K562 (cell line): ENCODE measurements around the gene MEGF10. TPM values are rescaled to one million over a fixed set of nuclear protein-coding genes. Genes with fewer than 3 reads are reported as not detected.

Source experiments
- ATAC-seq: fragments of 200-7000 bp; cut with Tn5 transposase; 3 replicates; pipeline ENCODE4 v1.9.1; 2020; ENCODE audit warnings: moderate library complexity
- BruUV-seq: library from RNA; stranded (reverse); fragments of 400-500 nt; replicated peaks from 2 replicates; lab custom pipeline; 2021; lab: Mats Ljungman, UMichigan
- CTCF ChIA-PET: fragments of 300-600 bp; formaldehyde crosslinking; extraction: SDS; loops from one replicate; lab custom pipeline; 2021; ENCODE audit warnings: low intra/inter-chr PET ratio; lab: Yijun Ruan, JAX
- POLR2A ChIA-PET: fragments of 300-600, 350-650 bp; sonication (Branson Sonifier 250); formaldehyde crosslinking; extraction: SDS; loops from one replicate; lab custom pipeline; 2021; ENCODE audit warnings: antibody characterized with exemption, inconsistent platforms; lab: Yijun Ruan, JAX
- DNase-seq, 4 experiments: peaks; one replicate each; pipeline versions ENCODE4 v3.0.0 to v3.0.0-alpha.2; 2011 to 2018; ENCODE audit warnings: low spot score in 3 of 4, mixed read lengths in 3 of 4; ENCODE audit errors: extremely low read depth in 1 of 4
- FAIRE-seq: peaks from 2 replicates; lab custom pipeline; 2011; peaks lifted over from hg19 to GRCh38; lab: Jason Lieb, UNC
- H2AFZ ChIP-seq: 2 replicates; pipeline ENCODE4 v1.6.0; 2011; ENCODE audit warnings: low read depth, low read length, control low read depth, inconsistent platforms
- H3K27ac ChIP-seq: fragments of 200-600 bp; 3 replicates; pipeline ENCODE4 v1.8.0; 2011; ENCODE audit warnings: low read depth, mild to moderate bottlenecking, control low read depth, inconsistent platforms, low read length, moderate library complexity, mixed read lengths; ENCODE audit errors: extremely low read depth
- H3K27me3 ChIP-seq, 2 experiments: fragments of 300-600 bp in 1 of 2; 2 replicates in 1 of 2; 3 replicates in 1 of 2; pipeline versions ENCODE4 v1.6.0 to v1.8.0; 2011; ENCODE audit warnings: inconsistent platforms in 2 of 2, low read length in 2 of 2, mild to moderate bottlenecking in 1 of 2, mixed read lengths in 1 of 2, moderate library complexity in 1 of 2; ENCODE audit not compliant: control insufficient read depth in 2 of 2, insufficient read depth in 2 of 2
- H3K36me3 ChIP-seq: fragments of 300-600 bp; 3 replicates; pipeline ENCODE4 v1.8.0; 2011; ENCODE audit warnings: mild to moderate bottlenecking, low read length, inconsistent platforms; ENCODE audit not compliant: control insufficient read depth, insufficient read depth
- H3K4me1 ChIP-seq, 2 experiments: fragments of 200-600 bp in 1 of 2; replicated peaks in 1 of 2; 2 replicates in 1 of 2; 3 replicates in 1 of 2; pipeline versions ENCODE4 v1.5.1 to v1.8.0; 2011; ENCODE audit warnings: inconsistent platforms in 2 of 2, low read length in 2 of 2, mild to moderate bottlenecking in 1 of 2, mixed read lengths in 1 of 2, moderate library complexity in 1 of 2; ENCODE audit not compliant: control insufficient read depth in 2 of 2, insufficient read depth in 2 of 2
- H3K4me2 ChIP-seq: 2 replicates; pipeline ENCODE4 v1.6.1; 2011; ENCODE audit warnings: low read length, control low read depth, inconsistent platforms, mixed read lengths; ENCODE audit not compliant: insufficient read depth
- H3K4me3 ChIP-seq: fragments of 200-600 bp; sonication (generic), shearing (Covaris generic); 2 replicates; pipeline ENCODE4 v1.5.1; 2016; ENCODE audit warnings: control low read depth, inconsistent platforms
- H3K79me2 ChIP-seq: fragments of 200-600 bp; 3 replicates; pipeline ENCODE4 v1.8.0; 2011; ENCODE audit warnings: low read length, inconsistent platforms; ENCODE audit not compliant: control insufficient read depth, insufficient read depth
- H3K9ac ChIP-seq, 2 experiments: 2 replicates each; pipeline versions ENCODE4 v1.6.0 to v1.6.1; 2011; ENCODE audit warnings: low read depth in 2 of 2, low read length in 2 of 2, control low read depth in 1 of 2, inconsistent platforms in 1 of 2, mild to moderate bottlenecking in 1 of 2, mixed read lengths in 1 of 2; ENCODE audit not compliant: insufficient read depth in 1 of 2
- H3K9me1 ChIP-seq: one replicate; pipeline ENCODE4 v1.6.0; 2011; ENCODE audit warnings: inconsistent platforms, mild to moderate bottlenecking, low read length, moderate library complexity; ENCODE audit not compliant: control insufficient read depth, insufficient read depth
- H3K9me3 ChIP-seq: replicated peaks from 2 replicates; pipeline ENCODE4 v1.5.1; 2011; ENCODE audit warnings: low read depth, low read length, inconsistent platforms; ENCODE audit not compliant: control insufficient read depth, insufficient read depth
- H4K20me1 ChIP-seq: replicated peaks from 2 replicates; pipeline ENCODE4 v1.6.1; 2011; ENCODE audit warnings: low read length, inconsistent platforms, mixed read lengths; ENCODE audit not compliant: control insufficient read depth, insufficient read depth
- E2F3 ChIP-seq: fragments of 250-450 bp; sonication (Bioruptor Pico); IDR thresholded peaks from 2 replicates; pipeline ENCODE4 v1.4.0; 2020; ENCODE audit warnings: mild to moderate bottlenecking
- HCFC1 ChIP-seq: IDR thresholded peaks from 2 replicates; pipeline ENCODE4 v1.6.1; 2012; ENCODE audit warnings: low read depth, low read length, improper control_type of control experiment
- JUNB ChIP-seq: fragments of 450-650 bp; formaldehyde crosslinking; conservative IDR thresholded peaks from 2 replicates; pipeline ENCODE4 v1.4.0; 2020; ENCODE audit warnings: mild to moderate bottlenecking
- KLF1 ChIP-seq: fragments of 450-650 bp; IDR thresholded peaks from 2 replicates; pipeline ENCODE4 v1.6.1; 2016; ENCODE audit warnings: missing genetic modification characterization, missing compliant biosample characterization
- NFE2L1 ChIP-seq: fragments of 450-650 bp; IDR thresholded peaks from 2 replicates; pipeline ENCODE4 v1.6.1; 2016; ENCODE audit warnings: missing genetic modification characterization, low read depth, mild to moderate bottlenecking, missing compliant biosample characterization, moderate library complexity, borderline replicate concordance
- ZNF277 ChIP-seq: fragments of 250-450 bp; sonication (Bioruptor Pico); IDR thresholded peaks from 2 replicates; pipeline ENCODE4 v1.8.0; 2022; ENCODE audit warnings: inconsistent platforms, mild to moderate bottlenecking, moderate library complexity, borderline replicate concordance
- ZNF449 ChIP-seq: fragments of 250-450 bp; sonication (Bioruptor Pico); IDR thresholded peaks from 2 replicates; pipeline ENCODE4 v1.8.0; 2022; ENCODE audit warnings: moderate library complexity, mild to moderate bottlenecking, inconsistent platforms
- ZNF668 ChIP-seq: fragments of 250-450 bp; sonication (Bioruptor Pico); IDR thresholded peaks from 2 replicates; pipeline ENCODE4 v1.8.0; 2022; ENCODE audit warnings: mild to moderate bottlenecking, inconsistent platforms
- WGBS: fragments of 100-300 bp; shearing (Covaris generic); methylation state at CpG from one replicate; pipeline ENCODE4 v1.1.6; 2016; ENCODE audit warnings: low coverage, mixed read lengths; ENCODE audit not compliant: insufficient coverage; ENCODE audit errors: missing lambda C conversion rate; 5-methylcytosine and 5-hydroxymethylcytosine counted together
- in situ Hi-C: fragments of 300-500 bp; cut with MboI; formaldehyde crosslinking; loops from 4 replicates; pipeline ENCODE4 v1.15.0; 2018; ENCODE audit warnings: inconsistent platforms, mixed read lengths
- intact Hi-C: fragments of 100-400 bp; cut with micrococcal nuclease; formaldehyde crosslinking; loops from 2 replicates; pipeline ENCODE4 v1.14.2; 2022
- polyA plus RNA-seq, 8 experiments: library from polyadenylated mRNA; depleted of rRNA in 4 of 8; stranded (reverse) in 5 of 8; unstranded in 3 of 8; fragments of >200 nt; fragmentation: Nextera tagmentation in 2 of 8; fragmentation: Illumina TruSeq in 1 of 8; extraction: Ambion mirVana in 2 of 8; extraction: Trizol in 1 of 8; gene quantifications; 2 replicates each; pipeline versions ENCODE4 v1.2.1 to v1.2.3, GENCODE V29; 2011 to 2014; ENCODE audit warnings: inconsistent platforms in 1 of 8, missing spikeins in 1 of 8
- total RNA-seq, 7 experiments: library from RNA; depleted of rRNA in 6 of 7; stranded (reverse); fragments of >200 nt in 6 of 7; fragmentation: Illumina TruSeq in 2 of 7; extraction: Trizol in 2 of 7; gene quantifications; 2 replicates each; pipeline versions ENCODE4 v1.2.1 to v1.2.3, GENCODE V29; 2011 to 2021; ENCODE audit warnings: low replicate concordance in 1 of 7

MEGF10 gene
- total and polyA plus RNA-seq, 9 of the 15 experiments (the other 6 are each of a cell fraction or from before 2014, with no cell fraction given), result 0.07 TPM; not detected in 8

- Histone ChIP-seq H3K27me3 (peaks cover 0 to 14% of the 10 kb centered on the region in 2 experiments; a peak in 2 of 5 replicates), H3K79me2 (no peaks in the 10 kb centered on the region), H3K36me3 (no peaks in the 10 kb centered on the region), H3K4me3 (no peak overlapping the region), H4K20me1 (no peaks in the 10 kb centered on the region), H3K9me1 (no peaks in the 10 kb centered on the region), H3K27ac (no peak overlapping the region), H3K9me3 (no peaks in the 10 kb centered on the region), H3K9ac (no peak overlapping the region), H3K4me2 (no peak overlapping the region), H3K4me1 (peaks cover 0 to 4% of the 10 kb centered on the region in 2 experiments; a peak in 1 of 5 replicates), H2AFZ (no peak overlapping the region)
- ATAC-seq (no peak), DNase-seq (no peak), FAIRE-seq (no peak)
- 7% methylated on average over 24 of the region's 28 CpGs for WGBS
- no TSS peak for BruUV-seq
- intact Hi-C loops (loop anchor here (5.0 kb wide), 2 partner anchors 151 to 201 kb away; no protein-coding TSS in a partner anchor), in situ Hi-C loops (no loop called here)
- CTCF ChIA-PET, result interaction anchor here (0.6 kb wide), 1 partner anchor 128 kb away, joined by 3 read pairs; no protein-coding TSS in a partner anchor
- TF ChIP-seq JUNB (CRISPR knock-in tag), result no peak
- no peak for TF ChIP-seq KLF1 (tag)
- no peak for TF ChIP-seq NFE2L1
- no peak for TF ChIP-seq E2F3
- TF ChIP-seq ZNF449 (CRISPR knock-in tag), result no peak
- TF ChIP-seq HCFC1, result no peak
- no peak for TF ChIP-seq ZNF277 (CRISPR knock-in tag)
- TF ChIP-seq ZNF668 (CRISPR knock-in tag), result no peak
- POLR2A ChIA-PET, result no interaction called here
Measured at GRCh38 chr5:127290946-127291693, 524 bp downstream of the MEGF10 start.
